Measurements from ENCODE around the gene CFAP410.

DNA sequence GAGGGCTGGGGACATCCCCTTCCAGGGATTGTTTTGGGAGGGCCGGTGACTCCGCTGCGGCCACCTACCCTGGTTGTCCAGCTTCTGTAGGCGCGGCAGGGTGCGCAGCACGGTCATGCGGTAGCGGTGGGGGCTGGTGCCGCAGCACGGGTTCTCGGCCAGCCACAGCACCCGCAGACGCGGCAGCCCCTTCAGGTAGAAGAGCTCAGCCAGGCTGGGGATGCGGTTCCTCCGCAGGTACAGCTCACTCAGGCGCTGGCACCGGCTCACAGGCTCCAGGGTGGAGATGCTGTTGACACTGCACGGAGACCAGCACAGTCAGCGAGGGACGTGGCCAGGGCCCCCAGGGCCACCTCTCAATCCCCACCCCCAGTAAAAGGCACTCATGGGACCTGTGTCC is 6.2 kb downstream of the CFAP410 start:
- TF ChIP-seq POLR2A (IDR thresholded peaks at IDR 0.05) = no peak
- TF ChIP-seq, protein P1, sequence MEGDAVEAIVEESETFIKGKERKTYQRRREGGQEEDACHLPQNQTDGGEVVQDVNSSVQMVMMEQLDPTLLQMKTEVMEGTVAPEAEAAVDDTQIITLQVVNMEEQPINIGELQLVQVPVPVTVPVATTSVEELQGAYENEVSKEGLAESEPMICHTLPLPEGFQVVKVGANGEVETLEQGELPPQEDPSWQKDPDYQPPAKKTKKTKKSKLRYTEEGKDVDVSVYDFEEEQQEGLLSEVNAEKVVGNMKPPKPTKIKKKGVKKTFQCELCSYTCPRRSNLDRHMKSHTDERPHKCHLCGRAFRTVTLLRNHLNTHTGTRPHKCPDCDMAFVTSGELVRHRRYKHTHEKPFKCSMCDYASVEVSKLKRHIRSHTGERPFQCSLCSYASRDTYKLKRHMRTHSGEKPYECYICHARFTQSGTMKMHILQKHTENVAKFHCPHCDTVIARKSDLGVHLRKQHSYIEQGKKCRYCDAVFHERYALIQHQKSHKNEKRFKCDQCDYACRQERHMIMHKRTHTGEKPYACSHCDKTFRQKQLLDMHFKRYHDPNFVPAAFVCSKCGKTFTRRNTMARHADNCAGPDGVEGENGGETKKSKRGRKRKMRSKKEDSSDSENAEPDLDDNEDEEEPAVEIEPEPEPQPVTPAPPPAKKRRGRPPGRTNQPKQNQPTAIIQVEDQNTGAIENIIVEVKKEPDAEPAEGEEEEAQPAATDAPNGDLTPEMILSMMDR (IDR thresholded peaks at IDR 0.05 in 4 of 5, conservative IDR thresholded peaks at IDR 0.05 in 1 of 5) = no peak
